Endothelial cell of umbilical vein (primary cell): ENCODE results near the gene RUNDC1. TPM values are rescaled to one million over a fixed set of nuclear protein-coding genes. Genes with fewer than 3 reads are reported as not detected.

Source experiments
- BruUV-seq: library from RNA; stranded (reverse); fragments of 400-500 nt; replicated peaks from 2 replicates; lab custom pipeline; 2021; lab: Mats Ljungman, UMichigan
- CTCF ChIA-PET: fragments of 300-600, 350-600 bp; sonication (Branson Sonifier 250); formaldehyde crosslinking; loops from one replicate; lab custom pipeline; 2021; ENCODE audit warnings: antibody characterized with exemption, inconsistent platforms; lab: Charles Lee
- POLR2A ChIA-PET: fragments of 300-600, 350-600 bp; sonication (Branson Sonifier 250); formaldehyde crosslinking; loops from one replicate; lab custom pipeline; 2021; ENCODE audit warnings: antibody characterized with exemption, inconsistent platforms; lab: Charles Lee
- DNase-seq: peaks from one replicate; pipeline ENCODE4 v3.0.0-alpha.2; 2011; ENCODE audit warnings: low read depth, low spot score
- FAIRE-seq: peaks from 2 replicates; lab custom pipeline; 2011; peaks lifted over from hg19 to GRCh38; lab: Jason Lieb, UNC
- H2AFZ ChIP-seq: 2 replicates; pipeline ENCODE4 v1.6.0; 2012; ENCODE audit warnings: low read depth, low read length, control low read depth, inconsistent platforms
- H3K27ac ChIP-seq: 2 replicates; pipeline ENCODE4 v1.5.1; 2011; ENCODE audit warnings: low read depth, mild to moderate bottlenecking, control low read depth, low read length, moderate library complexity; ENCODE audit not compliant: insufficient read depth
- H3K27me3 ChIP-seq, 2 experiments: 2 replicates each; pipeline versions ENCODE4 v1.6.0 to v1.6.1; 2011; ENCODE audit warnings: low read length in 2 of 2, mixed read lengths in 1 of 2; ENCODE audit not compliant: control insufficient read depth in 2 of 2, insufficient read depth in 2 of 2
- H3K36me3 ChIP-seq, 2 experiments: 2 replicates in 1 of 2; 3 replicates in 1 of 2; pipeline ENCODE4 v1.5.1; 2011; ENCODE audit warnings: low read length in 2 of 2, mild to moderate bottlenecking in 1 of 2, moderate library complexity in 1 of 2; ENCODE audit not compliant: control insufficient read depth in 2 of 2, insufficient read depth in 2 of 2; ENCODE audit errors: extremely low read depth in 1 of 2
- H3K4me1 ChIP-seq: 3 replicates; pipeline ENCODE4 v1.5.1; 2011; ENCODE audit warnings: mild to moderate bottlenecking, low read length; ENCODE audit not compliant: control insufficient read depth, insufficient read depth; ENCODE audit errors: extremely low read depth
- H3K4me2 ChIP-seq: 2 replicates; pipeline ENCODE4 v1.6.1; 2011; ENCODE audit warnings: low read length, control low read depth, mixed read lengths; ENCODE audit not compliant: insufficient read depth
- H3K4me3 ChIP-seq, 3 experiments: fragments of 200-600 bp in 1 of 3; sonication (generic), shearing (Covaris generic) in 1 of 3; replicated peaks in 1 of 3; 2 replicates each; pipeline ENCODE4 v1.5.1; 2011 to 2016; ENCODE audit warnings: control low read depth in 3 of 3, low read length in 3 of 3, mild to moderate bottlenecking in 2 of 3, inconsistent platforms in 1 of 3, low read depth in 1 of 3, moderate library complexity in 1 of 3; ENCODE audit not compliant: insufficient read depth in 1 of 3
- H3K79me2 ChIP-seq: 2 replicates; pipeline ENCODE4 v1.6.0; 2012; ENCODE audit warnings: low read length, inconsistent platforms; ENCODE audit not compliant: control insufficient read depth, insufficient read depth
- H3K9ac ChIP-seq: replicated peaks from 2 replicates; pipeline ENCODE3; 2011; ENCODE audit warnings: low read length, control low read depth; ENCODE audit not compliant: insufficient read depth; ENCODE audit errors: extremely low read depth
- H3K9me1 ChIP-seq: replicated peaks from 3 replicates; pipeline ENCODE4 v1.6.0; 2011; ENCODE audit warnings: mild to moderate bottlenecking, low read length; ENCODE audit not compliant: control insufficient read depth, insufficient read depth; ENCODE audit errors: extremely low read depth
- H3K9me3 ChIP-seq: replicated peaks from 2 replicates; pipeline ENCODE4 v1.5.1; 2012; ENCODE audit warnings: low read length, inconsistent platforms; ENCODE audit not compliant: control insufficient read depth, insufficient read depth
- H4K20me1 ChIP-seq: replicated peaks from 2 replicates; pipeline ENCODE3; 2011; ENCODE audit warnings: mild to moderate bottlenecking, low read length; ENCODE audit not compliant: control insufficient read depth, insufficient read depth; ENCODE audit errors: extremely low read depth
- EZH2 ChIP-seq: IDR thresholded peaks from 2 replicates; pipeline ENCODE4 v1.6.1; 2012; ENCODE audit warnings: borderline replicate concordance, low read depth, mild to moderate bottlenecking, moderate library complexity, low read length, inconsistent platforms; ENCODE audit not compliant: severe bottlenecking
- FOS ChIP-seq: IDR thresholded peaks from 2 replicates; pipeline ENCODE4 v1.6.1; 2011; ENCODE audit warnings: mild to moderate bottlenecking, low read length, moderate library complexity, borderline replicate concordance; ENCODE audit not compliant: insufficient read depth
- JUN ChIP-seq: IDR thresholded peaks from 2 replicates; pipeline ENCODE4 v1.6.1; 2011; ENCODE audit warnings: borderline replicate concordance, low read depth; ENCODE audit not compliant: insufficient read length, insufficient read depth
- MYC ChIP-seq: IDR thresholded peaks from one replicate; pipeline ENCODE4 v1.6.1; 2011; ENCODE audit warnings: mild to moderate bottlenecking, low read depth, low read length
- POLR2AphosphoS5 ChIP-seq: IDR thresholded peaks from 2 replicates; pipeline ENCODE4 v1.6.1; 2012; ENCODE audit warnings: low read depth, mild to moderate bottlenecking, control low read depth, low read length, moderate library complexity; ENCODE audit not compliant: insufficient read depth
- dilution Hi-C: fragments of 300-500 bp; cut with MboI; formaldehyde crosslinking; loops from one replicate; pipeline ENCODE4 v1.15.0; 2019; ENCODE audit warnings: low sequenced_read_pairs; ENCODE audit not compliant: extremely low pct_ligation_motif_present
- intact Hi-C: fragments of 100-400 bp; cut with micrococcal nuclease; formaldehyde crosslinking; loops from one replicate; pipeline ENCODE4 v1.10.0; 2022
- polyA plus RNA-seq, 4 experiments: library from polyadenylated mRNA; depleted of rRNA in 3 of 4; stranded (reverse) in 3 of 4; unstranded in 1 of 4; fragments of >200 nt; gene quantifications; 2 replicates each; pipeline versions ENCODE4 v1.2.1 to v1.2.3, GENCODE V29; 2011 to 2012; ENCODE audit warnings: missing spikeins in 1 of 4
- total RNA-seq: library from RNA; stranded (reverse); gene quantifications from 2 replicates; pipeline ENCODE4 v1.2.3, GENCODE V29; 2021
- TF ChIP-seq, protein P1 (sequence below): IDR thresholded peaks from 2 replicates; pipeline ENCODE4 v1.6.1; 2011; ENCODE audit not compliant: insufficient read depth, insufficient read length
- TF ChIP-seq, protein P2 (sequence below), 2 donors: IDR thresholded peaks; 1 replicate in 1 of 2; 2 replicates in 1 of 2; pipeline ENCODE4 v1.5.1; 2011; ENCODE audit warnings: low read length in 2 of 2, mild to moderate bottlenecking in 2 of 2, moderate library complexity in 2 of 2, control low read depth in 1 of 2, inconsistent platforms in 1 of 2, low read depth in 1 of 2; ENCODE audit not compliant: insufficient read depth in 1 of 2; ENCODE audit errors: extremely low read depth in 1 of 2

Gene RUNDC1
- total and polyA plus RNA-seq, 2 donors (not counting 3 experiments of a cell fraction or from before 2014, with no cell fraction given) = 9.2 to 12.0 TPM

DNA sequence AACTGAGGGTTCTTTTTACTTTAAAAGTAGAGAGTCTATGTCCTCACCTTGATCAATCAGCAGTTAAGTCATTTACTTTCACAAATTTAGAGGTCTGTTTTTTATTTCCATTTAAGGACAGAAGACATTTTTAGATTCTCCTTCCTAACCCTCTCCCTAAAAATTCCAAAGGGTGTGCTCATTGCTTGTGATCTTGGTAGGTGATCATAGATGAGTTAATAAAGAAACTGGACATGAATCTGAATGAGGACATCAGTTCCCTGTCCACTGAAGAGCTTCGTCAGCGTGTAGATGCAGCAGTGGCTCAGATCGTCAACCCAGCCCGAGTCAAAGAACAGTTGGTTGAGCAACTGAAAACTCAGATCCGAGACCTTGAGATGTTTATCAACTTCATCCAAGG is 8.8 kb downstream of the RUNDC1 start:
- no peak for TF ChIP-seq JUN
- no peak for TF ChIP-seq POLR2AphosphoS5
- TF ChIP-seq, protein P1, sequence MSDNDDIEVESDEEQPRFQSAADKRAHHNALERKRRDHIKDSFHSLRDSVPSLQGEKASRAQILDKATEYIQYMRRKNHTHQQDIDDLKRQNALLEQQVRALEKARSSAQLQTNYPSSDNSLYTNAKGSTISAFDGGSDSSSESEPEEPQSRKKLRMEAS = no peak
- TF ChIP-seq, protein P2, sequence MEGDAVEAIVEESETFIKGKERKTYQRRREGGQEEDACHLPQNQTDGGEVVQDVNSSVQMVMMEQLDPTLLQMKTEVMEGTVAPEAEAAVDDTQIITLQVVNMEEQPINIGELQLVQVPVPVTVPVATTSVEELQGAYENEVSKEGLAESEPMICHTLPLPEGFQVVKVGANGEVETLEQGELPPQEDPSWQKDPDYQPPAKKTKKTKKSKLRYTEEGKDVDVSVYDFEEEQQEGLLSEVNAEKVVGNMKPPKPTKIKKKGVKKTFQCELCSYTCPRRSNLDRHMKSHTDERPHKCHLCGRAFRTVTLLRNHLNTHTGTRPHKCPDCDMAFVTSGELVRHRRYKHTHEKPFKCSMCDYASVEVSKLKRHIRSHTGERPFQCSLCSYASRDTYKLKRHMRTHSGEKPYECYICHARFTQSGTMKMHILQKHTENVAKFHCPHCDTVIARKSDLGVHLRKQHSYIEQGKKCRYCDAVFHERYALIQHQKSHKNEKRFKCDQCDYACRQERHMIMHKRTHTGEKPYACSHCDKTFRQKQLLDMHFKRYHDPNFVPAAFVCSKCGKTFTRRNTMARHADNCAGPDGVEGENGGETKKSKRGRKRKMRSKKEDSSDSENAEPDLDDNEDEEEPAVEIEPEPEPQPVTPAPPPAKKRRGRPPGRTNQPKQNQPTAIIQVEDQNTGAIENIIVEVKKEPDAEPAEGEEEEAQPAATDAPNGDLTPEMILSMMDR (IDR thresholded peaks at IDR 0.05; ENCODE audit: extremely low read depth in 1 of 2, insufficient read depth in 1 of 2, low read depth in 1 of 2, low read length in 2 of 2) = no peak
- no peak for TF ChIP-seq FOS
- TF ChIP-seq EZH2 = no peak
- no peak for TF ChIP-seq MYC
- no peak overlapping the region for H2AFZ ChIP-seq
- no peak overlapping the region for H3K4me3 ChIP-seq
- no peak overlapping the region for H3K4me2 ChIP-seq
- no TSS peak for BruUV-seq
- peaks cover 17% of the 10 kb centered on the region for H3K4me1 ChIP-seq
- DNase-seq (no peak), FAIRE-seq (no peak)
- H3K36me3 ChIP-seq = peaks cover 20 to 25% of the 10 kb centered on the region in 2 experiments
- no peaks in the 10 kb centered on the region for H3K9me1 ChIP-seq
- ChIA-PET CTCF (no interaction called here), POLR2A (no interaction called here)
- peaks cover 5% of the 10 kb centered on the region for H3K79me2 ChIP-seq
- H3K9ac ChIP-seq = no peak overlapping the region
- H3K27me3 ChIP-seq = no peaks in the 10 kb centered on the region
- dilution Hi-C loops (no loop called here), intact Hi-C loops (no loop called here)
- no peaks in the 10 kb centered on the region for H4K20me1 ChIP-seq
- no peaks in the 10 kb centered on the region for H3K9me3 ChIP-seq
- no peak overlapping the region for H3K27ac ChIP-seq
